Uterus (tissue), 4 donors: ENCODE data around the gene EVL. TPM values are rescaled to one million over a fixed set of nuclear protein-coding genes. Genes with fewer than 3 reads are reported as not detected.

Source experiments
- DNase-seq, 2 donors: peaks; one replicate each; pipeline ENCODE4 v3.0.0-alpha.2; 2019 to 2020
- H3K27ac ChIP-seq, 2 donors: fragments of 200-600 bp; sonication (generic); 1 replicate in 1 of 2; 2 replicates in 1 of 2; pipeline ENCODE4 v1.5.1; 2016 to 2018
- H3K27me3 ChIP-seq, 2 donors: fragments of 200-600 bp; sonication (generic); one replicate each; pipeline ENCODE4 v1.5.1; 2018 to 2019; ENCODE audit warnings: control low read depth in 1 of 2
- H3K36me3 ChIP-seq, 2 donors: fragments of 200-600 bp; sonication (generic); one replicate each; pipeline ENCODE4 v1.5.1; 2019; ENCODE audit warnings: control low read depth in 1 of 2
- H3K4me1 ChIP-seq, 2 donors: fragments of 200-600 bp; sonication (generic); one replicate each; pipeline ENCODE4 v1.5.1; 2018 to 2019; ENCODE audit warnings: control low read depth in 1 of 2
- H3K4me3 ChIP-seq, 2 donors: fragments of 200-600 bp; sonication (generic); 1 replicate in 1 of 2; 2 replicates in 1 of 2; pipeline ENCODE4 v1.5.1; 2018 to 2019; ENCODE audit warnings: mild to moderate bottlenecking in 1 of 2
- H3K9me3 ChIP-seq, 2 donors: fragments of 200-600 bp; sonication (generic); one replicate each; pipeline ENCODE4 v1.5.1; 2019; ENCODE audit warnings: control low read depth in 1 of 2
- POLR2A ChIP-seq, 2 donors: fragments of 450-650 bp; IDR thresholded peaks; one replicate each; pipeline ENCODE4 v1.6.1; 2016; ENCODE audit warnings: antibody characterized with exemption in 2 of 2, mild to moderate bottlenecking in 1 of 2, moderate library complexity in 1 of 2
- intact Hi-C: fragments of 100-400 bp; cut with DNase I; formaldehyde crosslinking; loops from one replicate; pipeline ENCODE4 v1.15.1; 2023; ENCODE audit warnings: low total_unique reads
- total RNA-seq, 4 donors: library from RNA; depleted of rRNA in 3 of 4; stranded (reverse); fragments of >200 nt in 3 of 4; gene quantifications; one replicate each; pipeline versions ENCODE4 v1.1.0 to v1.2.4, GENCODE V29; 2014 to 2023
- TF ChIP-seq, protein P1 (sequence below), 4 experiments: fragments of 200-600 bp in 2 of 4; fragments of 450-650 bp in 2 of 4; sonication (generic) in 2 of 4; IDR thresholded peaks; one replicate each; pipeline ENCODE4 v1.5.1; 2016 to 2019; ENCODE audit warnings: antibody characterized with exemption in 4 of 4, mild to moderate bottlenecking in 2 of 4, moderate library complexity in 1 of 4
- donor health status: DM: yes; HTN: yes; CAD: no.

The EVL gene
- total RNA-seq, 4 donors from 2014 or later: 22.1 to 133 (median 67.5) TPM

GRCh38 chr14:100121643-100122480, 56.6 kb downstream of the EVL start:
- DNase-seq: no peak
- H3K27me3 ChIP-seq: no peaks in the 10 kb centered on the region
- H3K4me3 ChIP-seq: no peak overlapping the region
- TF ChIP-seq, protein P1, sequence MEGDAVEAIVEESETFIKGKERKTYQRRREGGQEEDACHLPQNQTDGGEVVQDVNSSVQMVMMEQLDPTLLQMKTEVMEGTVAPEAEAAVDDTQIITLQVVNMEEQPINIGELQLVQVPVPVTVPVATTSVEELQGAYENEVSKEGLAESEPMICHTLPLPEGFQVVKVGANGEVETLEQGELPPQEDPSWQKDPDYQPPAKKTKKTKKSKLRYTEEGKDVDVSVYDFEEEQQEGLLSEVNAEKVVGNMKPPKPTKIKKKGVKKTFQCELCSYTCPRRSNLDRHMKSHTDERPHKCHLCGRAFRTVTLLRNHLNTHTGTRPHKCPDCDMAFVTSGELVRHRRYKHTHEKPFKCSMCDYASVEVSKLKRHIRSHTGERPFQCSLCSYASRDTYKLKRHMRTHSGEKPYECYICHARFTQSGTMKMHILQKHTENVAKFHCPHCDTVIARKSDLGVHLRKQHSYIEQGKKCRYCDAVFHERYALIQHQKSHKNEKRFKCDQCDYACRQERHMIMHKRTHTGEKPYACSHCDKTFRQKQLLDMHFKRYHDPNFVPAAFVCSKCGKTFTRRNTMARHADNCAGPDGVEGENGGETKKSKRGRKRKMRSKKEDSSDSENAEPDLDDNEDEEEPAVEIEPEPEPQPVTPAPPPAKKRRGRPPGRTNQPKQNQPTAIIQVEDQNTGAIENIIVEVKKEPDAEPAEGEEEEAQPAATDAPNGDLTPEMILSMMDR (IDR thresholded peaks at IDR 0.05): no peak
- TF ChIP-seq POLR2A (IDR thresholded peaks at IDR 0.05): no peak
- intact Hi-C loops: no loop called here
- H3K36me3 ChIP-seq: no peaks in the 10 kb centered on the region
- H3K27ac ChIP-seq: no peak overlapping the region
- no peaks in the 10 kb centered on the region for H3K4me1 ChIP-seq
- H3K9me3 ChIP-seq: no peaks in the 10 kb centered on the region

- Histone ChIP-seq H3K4me3 (no peak overlapping the region), H3K9me3 (no peaks in the 10 kb centered on the region), H3K27ac (no peak overlapping the region), H3K4me1 (no peaks in the 10 kb centered on the region), H3K27me3 (no peaks in the 10 kb centered on the region), H3K36me3 (no peaks in the 10 kb centered on the region)
- DNase-seq: no peak
- intact Hi-C loops: no loop called here
- no peak for TF ChIP-seq POLR2A (IDR thresholded peaks at IDR 0.05)
- TF ChIP-seq, protein P1 (IDR thresholded peaks at IDR 0.05): no peak
Observed at GRCh38 chr14:100122481-100123223, 57.4 kb downstream of the EVL start.

DNA sequence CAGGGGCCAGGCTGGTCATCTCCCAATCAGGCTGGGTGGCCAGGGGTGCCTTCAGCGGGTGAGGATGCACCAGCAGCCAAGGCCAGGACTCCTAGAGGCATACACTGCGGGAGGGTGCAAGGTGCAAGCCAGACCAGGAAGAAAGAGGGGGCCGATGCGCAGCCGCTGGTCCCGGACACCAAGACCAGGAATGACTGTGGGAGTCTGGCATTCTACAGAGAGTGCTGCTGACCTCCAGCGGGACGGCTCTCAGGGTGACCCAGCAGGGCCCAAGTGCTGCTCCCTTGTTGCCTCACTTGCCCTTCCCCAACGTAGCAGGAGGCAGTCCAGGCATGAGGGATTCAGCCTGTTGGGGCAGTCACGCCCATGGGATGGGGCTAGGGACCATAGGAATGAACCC, 58.4 kb downstream of the EVL start:
- no peaks in the 10 kb centered on the region for H3K36me3 ChIP-seq
- TF ChIP-seq POLR2A (IDR thresholded peaks at IDR 0.05): no peak
- TF ChIP-seq, protein P1 (IDR thresholded peaks at IDR 0.05): no peak
- no peak overlapping the region for H3K4me3 ChIP-seq
- no peaks in the 10 kb centered on the region for H3K9me3 ChIP-seq
- intact Hi-C loops: no loop called here
- DNase-seq: no peak
- no peak overlapping the region for H3K27ac ChIP-seq
- no peaks in the 10 kb centered on the region for H3K4me1 ChIP-seq
- H3K27me3 ChIP-seq: no peaks in the 10 kb centered on the region

DNA sequence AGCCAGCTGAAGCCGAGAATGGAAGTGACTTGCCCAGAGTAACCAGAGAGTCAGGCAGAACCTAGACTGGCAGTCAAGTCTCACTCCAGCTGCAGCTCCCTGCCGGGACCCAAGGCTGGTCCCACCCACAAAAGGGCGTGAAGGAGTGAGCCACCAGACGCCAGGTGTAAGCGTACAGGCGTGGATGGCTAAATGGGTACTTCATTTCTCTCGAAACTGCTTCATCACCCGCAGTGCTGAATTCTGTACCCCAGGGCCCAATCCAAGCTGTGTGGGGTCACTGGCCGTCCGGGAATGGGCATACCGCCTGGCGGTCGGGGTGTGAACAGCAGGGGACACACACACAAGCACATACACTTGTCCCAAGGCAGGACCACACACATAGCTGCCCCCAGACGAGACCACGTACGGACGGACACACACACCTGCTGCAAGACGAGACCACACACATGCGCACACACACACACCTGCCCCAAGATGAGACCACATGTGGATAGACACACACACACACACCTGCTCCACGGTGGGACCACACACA, 59.4 kb downstream of the EVL start:
- no peaks in the 10 kb centered on the region for H3K9me3 ChIP-seq
- TF ChIP-seq, protein P1 (IDR thresholded peaks at IDR 0.05): no peak
- no peaks in the 10 kb centered on the region for H3K27me3 ChIP-seq
- H3K4me1 ChIP-seq: no peaks in the 10 kb centered on the region
- no peak overlapping the region for H3K4me3 ChIP-seq
- no peak for DNase-seq
- intact Hi-C loops: no loop called here
- no peaks in the 10 kb centered on the region for H3K36me3 ChIP-seq
- no peak overlapping the region for H3K27ac ChIP-seq

DNA sequence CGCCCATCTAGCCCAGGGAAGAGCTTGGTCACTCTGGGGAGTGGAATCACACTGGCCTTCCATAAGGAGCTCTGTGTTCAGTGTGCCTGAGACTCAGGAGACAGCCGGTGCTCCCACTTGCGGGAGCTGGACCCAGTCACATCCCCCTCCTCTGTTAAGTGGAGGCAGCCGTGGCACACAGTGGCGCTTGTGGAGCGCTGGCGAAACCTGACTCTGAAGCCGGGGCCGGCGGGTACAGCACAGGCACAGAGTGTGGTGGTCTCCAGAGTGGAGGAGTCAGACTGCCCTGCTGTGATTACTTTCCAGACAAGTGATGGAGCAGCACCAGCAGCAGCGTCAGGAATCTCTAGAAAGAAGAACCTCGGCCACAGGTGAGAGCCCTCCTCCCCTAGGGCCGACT, 61.2 kb downstream of the EVL start:
- DNase-seq: no peak
- Histone ChIP-seq H3K4me3 (no peak overlapping the region), H3K4me1 (no peaks in the 10 kb centered on the region), H3K27me3 (no peaks in the 10 kb centered on the region), H3K9me3 (no peaks in the 10 kb centered on the region), H3K27ac (no peak overlapping the region), H3K36me3 (no peaks in the 10 kb centered on the region)
- TF ChIP-seq, protein P1 (IDR thresholded peaks at IDR 0.05): no peak
- no peak for TF ChIP-seq POLR2A (IDR thresholded peaks at IDR 0.05)
- intact Hi-C loops: no loop called here
